Measurements from ENCODE around the gene QRSL1. TPM values are rescaled to one million over a fixed set of nuclear protein-coding genes. Genes with fewer than 3 reads are reported as not detected.
"Not testable (repeated sequence)": the region's sequence is repeated elsewhere in the genome, so short reads cannot be mapped to it uniquely, and the experiment has no call there.

The QRSL1 gene
- total and polyA plus RNA-seq, 5 donors, result 9.6 to 17.9 (median 10.4) TPM

DNA sequence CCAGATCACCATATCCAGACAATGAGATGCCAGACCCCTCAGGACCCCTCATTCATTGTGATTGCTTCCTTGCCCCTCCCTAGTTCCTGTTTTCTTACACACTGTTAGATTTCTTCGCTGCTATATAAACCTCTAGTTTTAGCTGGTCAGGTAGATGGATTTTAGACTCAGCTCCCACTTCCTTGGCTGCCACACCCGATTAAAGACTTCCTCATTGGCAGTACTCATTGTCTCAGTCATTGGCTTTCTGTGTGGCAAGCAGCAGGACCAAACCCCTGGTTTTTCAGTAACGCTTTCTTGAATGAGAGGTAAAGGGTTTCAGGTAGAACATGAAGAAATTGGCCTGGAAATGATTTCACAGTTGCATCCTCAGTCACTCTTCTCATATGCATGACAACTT is 47.9 kb downstream of the QRSL1 start:
- no peaks in the 10 kb centered on the region for H3K27me3 ChIP-seq (ENCODE audit: control insufficient read depth, insufficient read depth)
- H3K4me3 ChIP-seq (ENCODE audit: low read length), result no peak overlapping the region
- WGBS, result 79% methylated on average over 3 of the region's 3 CpGs
- intact Hi-C loops (cut with DNase I), result no loop called here
- ATAC-seq (no peak), DNase-seq (no peak)
- H3K27ac ChIP-seq (ENCODE audit: low read length), result no peak overlapping the region
- no peaks in the 10 kb centered on the region for H3K4me1 ChIP-seq (ENCODE audit: control insufficient read depth, insufficient read depth, low read length)
- H3K9me3 ChIP-seq (ENCODE audit: control insufficient read depth, low read length), result no peaks in the 10 kb centered on the region

DNA sequence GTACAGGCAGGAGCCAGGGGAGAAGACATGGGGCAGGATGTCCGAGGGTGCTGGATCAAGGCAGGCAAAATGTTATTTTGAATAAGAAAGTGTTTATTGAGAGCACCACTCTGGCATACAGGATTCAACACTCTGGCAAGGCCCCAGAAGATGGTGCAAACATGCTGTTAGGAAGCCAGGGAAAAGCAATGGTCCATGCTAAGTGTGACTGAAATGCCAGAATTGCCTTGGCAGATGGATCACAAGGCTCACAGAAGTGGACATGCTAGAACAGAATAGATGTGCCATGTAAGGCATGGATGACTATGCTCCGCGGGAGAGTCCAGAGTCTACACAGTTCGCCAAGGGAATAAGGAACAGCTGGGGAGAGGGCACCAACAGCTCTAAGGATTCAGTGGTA is 54.6 kb downstream of the QRSL1 start:
- no peaks in the 10 kb centered on the region for H3K9me3 ChIP-seq (ENCODE audit: control insufficient read depth, low read length)
- H3K4me1 ChIP-seq (ENCODE audit: control insufficient read depth, insufficient read depth, low read length), result no peaks in the 10 kb centered on the region
- H3K27me3 ChIP-seq (ENCODE audit: control insufficient read depth, insufficient read depth), result no peaks in the 10 kb centered on the region
- DNase-seq (no peak), ATAC-seq (no peak)
- intact Hi-C loops (cut with DNase I), result no loop called here
- 94% methylated on average over 4 of the region's 4 CpGs for WGBS
- H3K27ac ChIP-seq (ENCODE audit: low read length), result no peak overlapping the region
- H3K4me3 ChIP-seq (ENCODE audit: low read length), result no peak overlapping the region

DNA sequence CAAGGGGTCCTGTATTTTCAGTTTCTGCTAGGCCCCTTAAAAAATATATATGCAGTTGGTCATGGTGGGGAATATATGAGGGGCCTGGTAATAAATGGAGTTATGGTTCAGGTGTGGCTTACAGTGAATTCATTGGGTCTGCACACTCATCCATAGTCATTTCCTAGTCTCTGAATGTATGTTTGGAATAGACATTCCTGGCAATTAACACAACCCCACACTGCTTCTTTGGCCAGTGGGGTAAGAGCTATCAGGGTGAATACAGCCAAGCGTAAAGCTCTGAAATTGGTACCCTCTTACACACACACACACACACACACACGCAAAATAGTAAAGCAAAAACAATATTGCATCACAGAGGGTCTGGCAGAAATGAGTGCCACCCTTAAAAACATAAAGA is 56.5 kb downstream of the QRSL1 start:
- Histone ChIP-seq H3K4me1 (ENCODE audit: control insufficient read depth, insufficient read depth, low read length) (no peaks in the 10 kb centered on the region), H3K4me3 (ENCODE audit: low read length) (no peak overlapping the region), H3K9me3 (ENCODE audit: control insufficient read depth, low read length) (no peaks in the 10 kb centered on the region), H3K27ac (ENCODE audit: low read length) (no peak overlapping the region), H3K27me3 (ENCODE audit: control insufficient read depth, insufficient read depth) (no peaks in the 10 kb centered on the region)
- no peak for DNase-seq
- WGBS, result 94% methylated on average over 2 of the region's 2 CpGs
- ATAC-seq, result no peak
- intact Hi-C loops (cut with DNase I), result no loop called here

DNA sequence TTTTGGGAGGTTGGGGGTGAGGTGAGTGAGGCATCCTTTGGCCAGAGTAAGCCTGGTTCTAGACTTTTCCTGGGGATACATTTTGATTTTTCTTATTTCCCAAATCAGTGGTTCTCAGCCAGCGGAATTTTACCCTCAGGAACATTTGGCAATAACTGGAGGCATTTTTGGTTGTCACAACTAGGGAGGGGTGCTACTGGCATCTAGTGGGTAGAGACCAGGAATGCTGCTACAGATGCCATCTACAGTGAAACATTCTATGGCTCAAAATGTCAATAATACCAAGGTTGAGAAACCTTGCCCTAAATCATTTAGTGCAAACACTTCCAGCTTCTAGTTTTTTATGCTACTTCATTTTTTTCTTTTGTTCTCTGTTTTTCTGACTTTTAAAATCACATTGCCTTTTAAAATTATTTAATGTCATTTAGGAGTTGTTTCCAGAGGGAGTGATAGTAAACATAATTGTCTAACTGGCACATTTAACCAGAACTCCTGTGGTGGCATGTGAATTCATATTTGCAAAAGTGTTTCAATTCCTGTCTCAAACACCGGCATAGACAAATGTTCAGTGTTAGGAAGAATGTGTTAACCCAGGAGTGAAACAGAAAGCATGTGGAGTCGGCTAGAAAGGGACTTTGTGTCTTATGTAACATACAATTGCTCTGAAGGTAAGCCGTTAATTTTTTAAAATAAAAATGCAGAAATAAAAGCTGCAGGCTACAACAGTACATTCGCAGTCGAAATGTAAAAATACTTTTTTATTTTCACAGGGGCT is 59.0 kb downstream of the QRSL1 start:
- Histone ChIP-seq H3K4me1 (ENCODE audit: control insufficient read depth, insufficient read depth, low read length) (no peaks in the 10 kb centered on the region), H3K27me3 (ENCODE audit: control insufficient read depth, insufficient read depth) (no peaks in the 10 kb centered on the region), H3K9me3 (ENCODE audit: control insufficient read depth, low read length) (no peaks in the 10 kb centered on the region), H3K27ac (ENCODE audit: low read length) (no peak overlapping the region), H3K4me3 (ENCODE audit: low read length) (no peak overlapping the region)
- ATAC-seq, result no peak
- whole genome bisulfite sequencing, result 81% methylated on average over 6 of the region's 6 CpGs
- intact Hi-C loops (cut with DNase I), result no loop called here
- no peak for DNase-seq

DNA sequence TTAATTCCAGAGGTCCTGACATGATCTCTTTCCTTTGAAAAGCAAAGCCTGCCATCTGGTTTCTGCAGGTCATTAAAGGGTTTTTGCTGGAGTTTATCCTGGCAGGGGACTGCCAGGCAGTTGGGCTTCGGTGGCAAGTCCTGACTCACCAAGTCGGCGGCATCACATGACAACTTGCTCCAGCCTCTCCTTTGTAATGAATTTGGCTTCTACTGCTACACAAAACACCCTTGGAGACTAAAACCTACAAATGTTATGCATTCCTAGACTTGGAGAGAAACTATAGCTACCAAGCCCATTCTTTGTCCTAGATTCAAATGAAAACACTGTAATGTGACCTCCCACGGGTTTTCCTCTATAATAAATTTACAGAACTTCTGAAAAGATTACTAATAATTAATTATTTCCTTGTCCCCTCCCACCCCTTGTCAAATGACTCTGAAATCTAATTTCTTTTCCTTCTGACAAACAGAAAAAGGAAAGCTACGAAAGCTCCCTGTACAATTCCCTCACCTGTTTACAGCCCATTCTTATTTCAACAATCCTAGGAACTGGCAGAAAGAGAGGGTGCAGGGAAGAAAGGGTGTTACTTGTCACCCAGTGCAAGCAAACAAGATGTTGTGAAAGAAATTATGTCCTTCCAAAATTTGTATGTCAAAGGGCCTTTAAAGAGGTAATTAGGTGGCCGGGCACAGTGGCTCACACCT is 62.9 kb downstream of the QRSL1 start:
- Histone ChIP-seq H3K27me3 (ENCODE audit: control insufficient read depth, insufficient read depth) (no peaks in the 10 kb centered on the region), H3K4me3 (ENCODE audit: low read length) (no peak overlapping the region), H3K9me3 (ENCODE audit: control insufficient read depth, low read length) (no peaks in the 10 kb centered on the region), H3K4me1 (ENCODE audit: control insufficient read depth, insufficient read depth, low read length) (no peaks in the 10 kb centered on the region), H3K27ac (ENCODE audit: low read length) (no peak overlapping the region)
- peak in 1 of 3 donors; percentile 16 for DNase-seq
- no peak for ATAC-seq
- 42% methylated on average over 6 of the region's 6 CpGs for WGBS
- intact Hi-C loops (cut with DNase I), result no loop called here

DNA sequence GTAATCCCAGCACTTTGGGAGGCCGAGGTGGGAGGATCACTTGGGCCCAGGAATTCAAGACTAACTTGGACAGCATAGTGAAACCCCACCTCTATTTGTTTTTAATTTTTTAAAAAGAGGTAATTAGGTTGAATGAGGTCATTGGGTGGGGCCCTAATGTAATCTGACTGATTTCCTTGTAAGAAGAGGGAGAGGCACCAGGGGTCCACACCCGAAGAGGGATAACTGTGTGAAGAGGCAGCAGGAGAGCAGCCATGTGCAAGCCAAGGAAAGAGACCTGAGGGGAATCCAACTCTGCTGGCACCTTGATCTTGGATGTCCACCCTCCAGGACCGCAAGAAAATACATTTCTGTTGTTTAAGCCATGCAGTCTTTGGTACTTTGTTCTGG is 63.4 kb downstream of the QRSL1 start:
- Histone ChIP-seq H3K27ac (ENCODE audit: low read length) (no peak overlapping the region), H3K9me3 (ENCODE audit: control insufficient read depth, low read length) (no peaks in the 10 kb centered on the region), H3K4me1 (ENCODE audit: control insufficient read depth, insufficient read depth, low read length) (no peaks in the 10 kb centered on the region), H3K27me3 (ENCODE audit: control insufficient read depth, insufficient read depth) (no peaks in the 10 kb centered on the region), H3K4me3 (ENCODE audit: low read length) (no peak overlapping the region)
- WGBS, result 76% methylated on average over 3 of the region's 3 CpGs
- no peak for ATAC-seq
- intact Hi-C loops (cut with DNase I), result no loop called here
- DNase-seq, result no peak

DNA sequence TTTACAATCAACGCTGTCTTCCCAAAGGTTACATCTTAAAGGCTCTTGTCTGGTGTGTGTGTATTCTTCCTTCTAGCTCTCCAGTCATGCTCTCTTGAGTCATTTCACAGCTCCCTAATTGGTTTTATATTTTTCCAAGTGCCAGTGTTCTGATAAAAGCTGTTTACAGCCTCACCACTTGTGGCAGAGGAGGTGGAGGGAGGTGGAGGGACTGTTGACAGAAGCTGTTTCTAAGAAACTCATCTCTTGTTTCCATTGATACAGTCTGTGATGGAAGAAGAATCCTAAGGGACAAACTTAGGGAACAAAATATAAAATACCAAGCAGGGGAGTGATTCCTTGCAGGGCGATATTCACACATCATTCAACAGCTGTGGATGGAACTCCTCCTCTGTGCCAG is 64.0 kb downstream of the QRSL1 start:
- DNase-seq, result no peak

DNA sequence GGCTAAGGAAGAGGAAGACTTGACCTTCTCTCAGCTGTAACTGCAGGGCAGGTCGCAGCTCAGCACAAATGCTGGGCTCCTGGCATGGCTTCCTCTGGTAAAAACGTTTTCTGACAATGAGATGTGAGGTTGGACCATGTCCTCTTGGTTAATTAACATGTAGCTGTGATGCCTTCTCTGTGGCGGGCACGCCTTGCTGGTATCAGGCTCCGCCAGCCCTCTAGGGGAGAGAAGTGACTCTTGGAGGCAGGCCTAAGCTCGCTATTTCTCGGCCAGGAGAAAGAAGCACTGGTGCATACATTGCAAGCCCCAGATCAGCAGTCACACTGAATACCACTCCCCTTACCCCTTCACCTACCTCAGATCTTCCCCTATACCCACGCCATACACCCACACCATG is 65.0 kb downstream of the QRSL1 start:
- Histone ChIP-seq H3K27me3 (ENCODE audit: control insufficient read depth, insufficient read depth) (no peaks in the 10 kb centered on the region), H3K27ac (ENCODE audit: low read length) (no peak overlapping the region), H3K9me3 (ENCODE audit: control insufficient read depth, low read length) (no peaks in the 10 kb centered on the region), H3K4me3 (ENCODE audit: low read length) (no peak overlapping the region), H3K4me1 (ENCODE audit: control insufficient read depth, insufficient read depth, low read length) (no peaks in the 10 kb centered on the region)
- DNase-seq (no peak), ATAC-seq (no peak)
- WGBS, result 73% methylated on average over 8 of the region's 8 CpGs
- intact Hi-C loops (cut with DNase I), result no loop called here

More for the DNA sequence above, 64.0 kb downstream of the QRSL1 start:
- no peak overlapping the region for H3K27ac ChIP-seq (ENCODE audit: low read length)
- ATAC-seq, result no peak
- no peaks in the 10 kb centered on the region for H3K4me1 ChIP-seq (ENCODE audit: control insufficient read depth, insufficient read depth, low read length)
- no peak overlapping the region for H3K4me3 ChIP-seq (ENCODE audit: low read length)
- intact Hi-C loops (cut with DNase I), result no loop called here
- no peaks in the 10 kb centered on the region for H3K27me3 ChIP-seq (ENCODE audit: control insufficient read depth, insufficient read depth)
- H3K9me3 ChIP-seq (ENCODE audit: control insufficient read depth, low read length), result no peaks in the 10 kb centered on the region
- WGBS, result 74% methylated on average over 2 of the region's 2 CpGs

DNA sequence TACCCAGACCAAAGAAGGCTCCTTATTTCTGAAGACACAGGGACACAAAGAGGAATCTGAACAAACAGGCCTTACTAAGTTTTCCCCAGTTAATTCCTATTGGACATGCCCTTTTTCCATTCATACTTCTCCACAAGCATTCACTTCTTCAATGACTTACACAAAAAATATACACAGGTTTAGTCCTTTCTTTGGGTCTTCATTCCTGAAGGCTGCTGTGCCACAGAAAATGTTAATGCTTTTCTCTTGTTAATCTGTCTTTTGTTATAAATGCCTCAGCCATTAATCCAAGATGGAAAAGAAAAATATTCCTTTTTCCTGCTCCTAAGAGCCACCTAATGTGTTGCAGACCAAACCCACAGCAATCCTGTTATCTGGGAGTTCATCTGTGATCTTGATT is 71.2 kb downstream of the QRSL1 start:
- Histone ChIP-seq H3K9me3 (ENCODE audit: control insufficient read depth, low read length) (no peaks in the 10 kb centered on the region), H3K4me1 (ENCODE audit: control insufficient read depth, insufficient read depth, low read length) (no peaks in the 10 kb centered on the region), H3K4me3 (ENCODE audit: low read length) (no peak overlapping the region), H3K27ac (ENCODE audit: low read length) (no peak overlapping the region), H3K27me3 (ENCODE audit: control insufficient read depth, insufficient read depth) (no peaks in the 10 kb centered on the region)
- intact Hi-C loops (cut with DNase I), result no loop called here
- no peak for DNase-seq
- no peak for ATAC-seq

DNA sequence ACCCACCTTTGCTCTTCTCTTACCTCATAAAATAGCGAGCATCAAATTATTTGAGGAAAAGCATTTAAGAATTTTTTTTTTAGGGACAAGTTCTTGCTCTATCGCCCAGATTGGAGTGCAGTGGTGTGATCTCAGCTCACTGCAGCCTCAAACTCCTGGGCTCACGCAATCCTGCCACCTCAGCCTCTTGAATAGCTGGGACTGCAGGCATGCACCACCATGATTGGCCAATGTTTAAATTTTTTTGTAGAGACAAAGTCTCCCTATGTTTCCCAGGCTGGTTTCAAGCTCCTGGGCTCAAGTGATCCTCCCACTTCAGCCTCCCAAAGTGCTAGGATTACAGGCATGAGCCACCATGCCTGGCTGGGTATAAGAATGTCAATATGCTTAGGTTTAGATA is 71.8 kb downstream of the QRSL1 start:
- DNase-seq; H3K9me3 ChIP-seq (ENCODE audit: control insufficient read depth, low read length); H3K27me3 ChIP-seq (ENCODE audit: control insufficient read depth, insufficient read depth); H3K27ac ChIP-seq (ENCODE audit: low read length); intact Hi-C loops (cut with DNase I); H3K4me3 ChIP-seq (ENCODE audit: low read length); H3K4me1 ChIP-seq (ENCODE audit: control insufficient read depth, insufficient read depth, low read length); ATAC-seq: not testable (repeated sequence)
- 89% methylated on average over 3 of the region's 3 CpGs for WGBS

DNA sequence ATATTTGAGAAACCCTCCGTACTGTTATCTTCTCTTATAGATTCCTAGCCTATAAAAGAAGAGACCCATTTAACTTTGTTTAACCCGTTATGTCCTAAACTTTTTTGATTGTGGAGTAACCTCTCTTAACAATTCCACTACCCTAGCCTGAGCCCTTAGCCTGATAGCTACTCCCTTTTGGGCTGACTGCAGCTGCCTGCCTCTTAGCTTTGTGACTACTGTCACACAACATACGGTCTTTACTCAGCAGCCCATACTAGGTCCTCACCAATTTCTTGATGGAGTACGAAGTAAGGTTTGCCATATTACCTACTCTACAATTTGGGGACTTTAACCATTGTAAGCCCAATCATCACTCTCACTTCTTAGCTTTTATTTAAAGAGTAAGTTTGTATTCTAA is 72.7 kb downstream of the QRSL1 start:
- no peaks in the 10 kb centered on the region for H3K27me3 ChIP-seq (ENCODE audit: control insufficient read depth, insufficient read depth)
- H3K4me3 ChIP-seq (ENCODE audit: low read length), result no peak overlapping the region
- no peak overlapping the region for H3K27ac ChIP-seq (ENCODE audit: low read length)
- intact Hi-C loops (cut with DNase I), result no loop called here
- ATAC-seq (no peak), DNase-seq (no peak)
- no peaks in the 10 kb centered on the region for H3K9me3 ChIP-seq (ENCODE audit: control insufficient read depth, low read length)
- H3K4me1 ChIP-seq (ENCODE audit: control insufficient read depth, insufficient read depth, low read length), result no peaks in the 10 kb centered on the region
- WGBS, result 56% methylated on average over 4 of the region's 4 CpGs

Measured in right cardiac atrium (tissue), 5 donors.